Measurements from ENCODE around the gene NCK2.

The NCK2 gene

DNA sequence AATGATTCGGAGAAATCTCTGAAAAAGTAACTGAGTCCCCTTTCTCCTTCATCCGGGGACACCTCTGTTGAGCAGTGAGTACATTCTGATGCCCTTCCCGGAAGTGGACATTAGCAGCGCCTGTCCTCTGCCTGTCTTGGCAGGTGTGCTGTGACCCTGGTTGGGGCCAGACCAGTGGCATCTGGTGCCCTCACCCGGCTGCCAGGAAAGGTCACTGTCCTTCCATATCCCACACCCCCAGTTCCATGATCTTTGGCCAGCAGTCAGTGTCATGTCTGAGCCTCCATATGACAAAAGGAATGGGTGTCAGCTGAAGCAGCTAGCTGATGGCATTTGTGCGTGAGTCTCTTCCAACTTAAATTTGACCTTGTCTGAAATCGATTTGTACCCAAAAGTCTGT lies 128.1 kb downstream of the NCK2 start:
- H3K27ac ChIP-seq (ENCODE audit: low read length): no peak overlapping the region

GRCh38 chr2:105873281-105873680 lies 128.6 kb downstream of the NCK2 start:
- DNase-seq: no peak
- H3K9ac ChIP-seq (ENCODE audit: low read length): no peak overlapping the region
- no peaks in the 10 kb centered on the region for H3F3A ChIP-seq (ENCODE audit: insufficient read depth, low read length)
- no peaks in the 10 kb centered on the region for H3K4me1 ChIP-seq (ENCODE audit: low read length)
- peaks cover 99% of the 10 kb centered on the region for H3K79me2 ChIP-seq (ENCODE audit: low read length)
- H2AFZ ChIP-seq (ENCODE audit: low read length): no peak overlapping the region
- TF ChIP-seq CTCF (IDR thresholded peaks at IDR 0.05; ENCODE audit: low read length) (no peak), EZH2phosphoT487 (IDR thresholded peaks at IDR 0.05; ENCODE audit: low read length) (no peak), EZH2 (optimal IDR thresholded peaks at IDR 0.05; ENCODE audit: low read depth, low read length) (no peak)
- H3K4me2 ChIP-seq (ENCODE audit: low read depth, low read length): no peak overlapping the region
- H3K9me2 ChIP-seq (replicated peaks; ENCODE audit: insufficient read depth, low read length): no peaks in the 10 kb centered on the region
- no peak overlapping the region for H3K4me3 ChIP-seq (ENCODE audit: low read length)
- no peak overlapping the region for H3K27ac ChIP-seq (ENCODE audit: low read length)
- H3K9me3 ChIP-seq (replicated peaks; ENCODE audit: insufficient read depth, low read length): no peaks in the 10 kb centered on the region
- H4K20me1 ChIP-seq (ENCODE audit: insufficient read depth, low read length): 0 out of 2 replicates have a peak, but pooled peaks cover 5% of the 10 kb centered on the region
- H3K36me3 ChIP-seq (replicated peaks; ENCODE audit: insufficient read depth, low read length): peaks cover 5% of the 10 kb centered on the region
- no peaks in the 10 kb centered on the region for H3K27me3 ChIP-seq (replicated peaks; ENCODE audit: insufficient read depth, low read length)

More for the DNA sequence above, 128.1 kb downstream of the NCK2 start:
- no peak for DNase-seq
- no peak overlapping the region for H3K4me2 ChIP-seq (ENCODE audit: low read depth, low read length)
- H2AFZ ChIP-seq (ENCODE audit: low read length): no peak overlapping the region
- no peaks in the 10 kb centered on the region for H3K27me3 ChIP-seq (replicated peaks; ENCODE audit: insufficient read depth, low read length)
- peaks cover 9% of the 10 kb centered on the region; the same call in 1 of the 2 replicates for H4K20me1 ChIP-seq (ENCODE audit: insufficient read depth, low read length)
- H3K4me1 ChIP-seq (ENCODE audit: low read length): no peaks in the 10 kb centered on the region
- H3K4me3 ChIP-seq (ENCODE audit: low read length): no peak overlapping the region
- H3F3A ChIP-seq (ENCODE audit: insufficient read depth, low read length): no peaks in the 10 kb centered on the region
- peaks cover 2% of the 10 kb centered on the region; the same call in 1 of the 2 replicates for H3K36me3 ChIP-seq (replicated peaks; ENCODE audit: insufficient read depth, low read length)
- H3K9me3 ChIP-seq (replicated peaks; ENCODE audit: insufficient read depth, low read length): no peaks in the 10 kb centered on the region
- TF ChIP-seq EZH2phosphoT487 (IDR thresholded peaks at IDR 0.05; ENCODE audit: low read length) (no peak), EZH2 (optimal IDR thresholded peaks at IDR 0.05; ENCODE audit: low read depth, low read length) (no peak), CTCF (IDR thresholded peaks at IDR 0.05; ENCODE audit: low read length) (no peak)
- H3K9me2 ChIP-seq (replicated peaks; ENCODE audit: insufficient read depth, low read length): no peaks in the 10 kb centered on the region
- peaks cover 99% of the 10 kb centered on the region for H3K79me2 ChIP-seq (ENCODE audit: low read length)
- no peak overlapping the region for H3K9ac ChIP-seq (ENCODE audit: low read length)

DNA sequence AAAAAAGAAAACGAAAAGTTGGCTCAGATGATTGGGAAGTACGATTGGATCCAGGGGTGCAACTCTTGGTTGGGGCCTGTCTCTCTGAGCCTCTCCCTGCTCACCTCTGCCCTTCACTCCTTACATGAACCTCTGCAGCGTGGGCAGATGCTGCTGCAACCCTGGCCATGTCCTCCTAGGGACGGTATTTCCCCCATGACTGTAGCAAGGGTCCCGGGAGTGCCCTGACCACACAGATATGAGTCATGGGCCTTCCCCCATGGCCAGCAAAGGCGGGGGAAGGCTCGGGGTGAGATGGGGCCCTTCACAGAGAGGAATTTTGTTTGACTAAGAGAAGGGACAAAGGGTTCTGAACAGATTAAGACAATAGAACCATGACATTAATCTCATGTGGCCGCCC lies 129.0 kb downstream of the NCK2 start:
- H2AFZ ChIP-seq (ENCODE audit: low read length): no peak overlapping the region
- no peak overlapping the region for H3K27ac ChIP-seq (ENCODE audit: low read length)
- no peaks in the 10 kb centered on the region for H3K9me2 ChIP-seq (replicated peaks; ENCODE audit: insufficient read depth, low read length)
- no peak for TF ChIP-seq EZH2 (optimal IDR thresholded peaks at IDR 0.05; ENCODE audit: low read depth, low read length)
- no peak for TF ChIP-seq CTCF (IDR thresholded peaks at IDR 0.05; ENCODE audit: low read length)
- TF ChIP-seq EZH2phosphoT487 (IDR thresholded peaks at IDR 0.05; ENCODE audit: low read length): no peak
- H3F3A ChIP-seq (ENCODE audit: insufficient read depth, low read length): no peaks in the 10 kb centered on the region
- no peak overlapping the region for H3K9ac ChIP-seq (ENCODE audit: low read length)
- H4K20me1 ChIP-seq (ENCODE audit: insufficient read depth, low read length): 0 out of 2 replicates have a peak, but pooled peaks cover 3% of the 10 kb centered on the region
- no peaks in the 10 kb centered on the region for H3K4me1 ChIP-seq (ENCODE audit: low read length)
- no peak overlapping the region for H3K4me3 ChIP-seq (ENCODE audit: low read length)
- H3K79me2 ChIP-seq (ENCODE audit: low read length): peaks cover 99% of the 10 kb centered on the region
- H3K36me3 ChIP-seq (replicated peaks; ENCODE audit: insufficient read depth, low read length): peaks cover 5% of the 10 kb centered on the region
- no peaks in the 10 kb centered on the region for H3K9me3 ChIP-seq (replicated peaks; ENCODE audit: insufficient read depth, low read length)
- no peak for DNase-seq
- no peak overlapping the region for H3K4me2 ChIP-seq (ENCODE audit: low read depth, low read length)
- H3K27me3 ChIP-seq (replicated peaks; ENCODE audit: insufficient read depth, low read length): no peaks in the 10 kb centered on the region

Measured in MM.1S (cell line).